Renal cortical epithelial cell (primary cell): ENCODE data around the gene ZDHHC16. TPM values are rescaled to one million over a fixed set of nuclear protein-coding genes. Genes with fewer than 3 reads are reported as not detected.
"Not testable (repeated sequence)": the region's sequence is repeated elsewhere in the genome, so short reads cannot be mapped to it uniquely, and the experiment has no call there.

Experiments used
- DNase-seq: peaks from one replicate; pipeline ENCODE4 v3.0.0-alpha.2; 2011; ENCODE audit warnings: low read depth
- total RNA-seq: library from RNA; depleted of rRNA; stranded (reverse); fragments of >200 nt; gene quantifications from 2 replicates; pipeline ENCODE4 v1.2.3, GENCODE V29; 2014

ZDHHC16 gene
- total RNA-seq, 1 donor from 2014 or later, result 30.2 TPM

DNA sequence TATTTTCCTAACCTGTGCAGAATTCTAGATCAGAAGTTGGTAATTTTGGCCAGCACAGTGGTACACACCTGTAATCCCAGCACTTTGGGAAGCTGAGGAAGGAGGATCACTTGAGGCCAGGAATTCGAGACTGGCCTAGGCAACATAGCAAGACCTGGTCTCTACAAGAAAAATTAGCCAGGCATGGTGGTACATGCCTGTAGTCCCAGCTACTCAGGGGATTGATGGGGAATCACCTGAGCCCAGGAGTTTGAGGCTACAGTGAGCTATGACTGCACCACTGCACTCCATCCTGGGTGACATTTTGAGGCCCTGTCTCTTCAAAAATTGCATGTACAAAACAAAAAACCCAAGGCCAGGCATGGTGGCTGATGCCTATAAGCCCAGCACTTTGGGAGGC lies 11.4 kb upstream of the ZDHHC16 start:
- DNase-seq, result no peak

DNA sequence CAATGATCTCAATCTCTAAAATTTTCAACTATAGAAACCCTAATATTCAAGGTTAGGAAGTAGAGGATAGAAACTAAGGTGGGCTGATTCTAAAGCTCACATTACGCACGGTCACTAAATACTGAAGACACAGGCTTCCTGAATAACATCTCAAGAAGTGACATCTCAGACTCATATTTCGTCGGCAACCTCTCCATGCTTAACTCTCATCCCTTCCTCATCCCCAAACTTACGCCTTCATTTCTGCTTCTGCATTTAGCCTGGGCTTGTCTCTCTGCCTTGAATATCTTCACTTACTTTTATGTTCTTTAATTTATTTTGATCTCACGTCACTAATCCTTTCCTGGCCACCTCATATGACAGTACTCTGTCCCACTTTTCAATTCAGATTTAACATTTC lies 10.8 kb upstream of the ZDHHC16 start:
- DNase-seq, result no peak

DNA sequence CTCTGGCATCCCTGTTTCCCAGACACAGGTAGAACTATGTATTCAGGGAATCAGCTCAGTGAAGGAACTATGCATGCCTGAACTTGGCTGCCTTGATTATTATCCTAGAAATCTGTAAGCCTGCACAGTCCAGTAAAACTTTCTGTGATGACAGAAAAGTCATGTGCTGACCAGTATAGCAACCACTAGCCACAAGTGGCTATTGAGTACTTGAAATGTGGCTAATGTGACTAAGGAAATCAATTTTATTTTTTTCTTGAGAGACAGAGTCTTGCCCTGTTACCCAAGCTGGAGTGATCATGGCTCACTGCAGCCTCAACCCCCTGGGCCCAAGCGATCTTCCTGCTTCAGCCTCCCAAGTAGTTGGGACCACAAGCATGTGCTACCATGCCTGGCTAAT lies 3.7 kb upstream of the ZDHHC16 start:
- DNase-seq, result no peak

DNA sequence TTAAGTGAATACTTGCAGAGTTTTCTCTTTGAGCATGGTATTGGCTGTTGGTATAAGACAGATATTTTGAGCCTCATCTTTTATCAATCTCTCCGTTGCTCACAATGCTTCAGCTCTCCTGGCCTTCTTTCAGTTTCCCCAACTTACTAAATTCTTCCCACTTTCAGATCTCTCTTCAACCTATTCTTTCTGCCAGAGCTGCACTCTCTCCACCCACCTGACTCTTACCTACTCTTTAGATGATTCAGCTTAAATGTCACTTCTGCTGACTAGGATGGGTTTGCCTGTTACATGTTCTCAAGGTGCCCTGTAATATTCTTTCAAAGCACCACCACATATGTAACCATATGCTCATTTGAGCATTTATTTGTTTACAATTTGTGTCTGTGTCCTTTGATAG lies 1.8 kb upstream of the ZDHHC16 start:
- DNase-seq, result no peak

DNA sequence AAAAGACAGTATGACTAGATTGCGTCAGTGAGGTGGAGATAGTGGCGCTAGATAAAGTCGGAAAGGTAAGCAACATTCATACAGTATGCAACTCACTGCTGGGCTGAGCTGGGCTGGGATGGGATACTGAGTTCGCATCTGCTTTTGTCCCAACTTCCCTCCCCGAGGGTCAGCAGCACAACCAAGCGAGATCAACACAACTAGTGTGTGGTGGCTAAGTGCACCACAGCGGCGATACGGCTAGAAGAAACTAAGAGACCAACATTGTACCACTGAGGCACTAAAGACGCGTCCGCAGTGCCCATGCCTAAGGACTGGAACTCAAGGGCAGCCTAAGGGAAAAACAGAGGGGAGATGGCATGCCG lies 636 bp upstream of the ZDHHC16 start:
- no peak for DNase-seq

DNA sequence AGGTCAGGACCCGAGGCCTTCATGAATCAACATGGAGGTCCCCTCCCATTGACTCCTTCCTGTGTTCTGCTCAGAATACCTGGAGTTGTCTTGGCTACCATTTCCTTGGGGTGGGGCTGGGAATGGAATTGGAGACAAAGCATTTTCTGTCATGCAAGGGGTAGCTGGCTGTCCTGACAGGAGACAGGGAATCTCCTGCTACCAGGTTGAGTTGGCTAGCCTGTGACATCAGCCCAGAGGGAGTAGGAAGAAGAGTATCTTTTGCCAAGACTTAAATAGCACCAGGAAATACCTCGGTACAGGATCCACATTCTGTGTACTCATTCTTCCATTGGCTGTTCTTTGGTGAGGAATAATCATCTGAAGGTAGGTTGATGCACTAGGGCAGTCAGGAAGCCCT lies 4.9 kb downstream of the ZDHHC16 start:
- no peak for DNase-seq

DNA sequence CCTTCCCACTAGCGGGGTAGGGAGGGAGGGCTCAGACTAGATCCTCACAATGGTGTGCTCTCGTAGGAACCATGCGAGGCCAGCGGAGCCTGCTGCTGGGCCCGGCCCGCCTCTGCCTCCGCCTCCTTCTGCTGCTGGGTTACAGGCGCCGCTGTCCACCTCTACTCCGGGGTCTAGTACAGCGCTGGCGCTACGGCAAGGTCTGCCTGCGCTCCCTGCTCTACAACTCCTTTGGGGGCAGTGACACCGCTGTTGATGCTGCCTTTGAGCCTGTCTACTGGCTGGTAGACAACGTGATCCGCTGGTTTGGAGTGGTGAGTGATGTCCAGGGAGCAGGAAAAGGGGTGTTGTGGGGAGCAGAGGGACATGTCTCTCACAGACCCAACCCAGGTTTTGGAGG lies 5.6 kb downstream of the ZDHHC16 start:
- DNase-seq, result no peak

DNA sequence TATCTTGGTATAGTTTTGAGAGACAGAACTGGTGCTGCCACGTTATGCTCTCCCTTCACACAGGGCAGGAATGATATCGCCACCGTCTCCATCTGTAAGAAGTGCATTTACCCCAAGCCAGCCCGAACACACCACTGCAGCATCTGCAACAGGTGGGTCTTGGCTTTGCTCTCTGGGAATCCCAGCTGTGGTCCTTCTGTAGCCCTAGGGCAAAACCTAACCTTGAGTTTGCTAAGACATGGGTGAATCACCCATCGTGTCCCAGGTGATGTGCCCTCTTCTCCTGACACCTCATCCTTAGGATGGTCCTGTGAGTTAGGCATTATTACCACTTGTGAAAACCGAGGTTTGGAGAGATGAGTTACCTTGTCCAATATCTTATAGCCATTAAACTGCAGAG lies 6.4 kb downstream of the ZDHHC16 start:
- no peak for DNase-seq

DNA sequence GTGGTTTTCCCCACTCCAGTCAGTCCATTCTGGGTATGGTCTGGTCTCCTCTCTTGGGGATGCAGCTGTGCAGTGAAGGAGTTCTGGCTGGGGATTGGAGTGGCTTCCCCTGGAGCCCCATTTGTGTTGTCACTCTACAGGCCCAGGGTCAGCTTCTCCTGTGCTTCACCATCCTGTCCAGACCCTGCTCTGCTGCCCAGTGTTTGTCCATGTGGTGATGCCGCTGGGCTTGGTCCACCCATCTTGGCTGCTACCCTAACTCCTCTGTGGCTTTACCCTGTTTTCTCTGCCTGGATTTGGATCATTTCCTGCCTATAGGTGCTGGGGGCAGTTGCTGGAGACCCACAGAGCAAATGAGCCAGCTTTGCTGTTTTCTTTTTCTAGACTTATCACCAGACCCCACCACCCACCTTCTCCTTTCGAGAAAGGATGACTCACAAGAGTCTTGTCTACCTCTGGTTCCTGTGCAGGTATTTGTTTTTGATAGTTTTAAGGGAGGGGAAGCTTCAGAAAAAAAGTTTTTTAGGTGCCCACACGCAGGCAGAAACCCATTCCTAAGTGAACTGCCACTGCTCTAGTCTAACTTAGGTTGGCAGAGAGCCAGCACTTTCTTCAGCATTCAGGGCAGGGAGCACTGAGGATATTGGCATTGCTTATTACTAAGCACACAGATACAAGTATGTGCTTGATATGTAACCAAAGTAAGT lies 8.5 kb downstream of the ZDHHC16 start:
- peak; percentile 49 for DNase-seq

DNA sequence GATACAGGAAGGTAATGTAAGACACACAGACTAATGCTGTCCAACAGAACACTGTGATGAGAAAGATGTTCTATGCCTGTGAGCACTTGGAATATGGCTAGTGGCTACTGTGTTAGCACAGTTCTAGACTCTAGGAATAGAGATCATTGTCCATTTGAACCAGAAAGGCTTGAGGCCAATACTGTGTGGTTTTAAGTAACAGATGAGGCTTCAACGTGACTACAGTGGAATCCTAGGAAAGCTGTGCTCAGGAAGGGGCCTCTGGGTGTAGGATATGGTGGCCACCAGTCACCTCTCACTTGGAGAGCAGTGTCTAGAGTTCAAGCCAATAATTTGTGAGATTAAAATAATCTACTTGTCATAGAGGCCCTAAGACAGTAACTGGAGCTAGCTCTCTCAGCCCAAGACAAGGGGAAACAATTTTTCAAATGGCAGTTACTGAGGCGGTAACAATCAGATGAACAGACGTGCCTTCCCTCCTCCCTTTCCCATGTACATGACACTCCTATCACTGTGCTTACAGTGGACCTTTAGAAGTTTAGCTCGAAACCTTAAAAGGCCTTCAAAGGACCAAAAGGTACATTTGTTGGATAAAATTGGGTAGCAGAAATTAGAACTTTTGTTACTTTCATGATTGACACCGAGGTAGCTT lies 10.2 kb downstream of the ZDHHC16 start:
- DNase-seq, result no peak

DNA sequence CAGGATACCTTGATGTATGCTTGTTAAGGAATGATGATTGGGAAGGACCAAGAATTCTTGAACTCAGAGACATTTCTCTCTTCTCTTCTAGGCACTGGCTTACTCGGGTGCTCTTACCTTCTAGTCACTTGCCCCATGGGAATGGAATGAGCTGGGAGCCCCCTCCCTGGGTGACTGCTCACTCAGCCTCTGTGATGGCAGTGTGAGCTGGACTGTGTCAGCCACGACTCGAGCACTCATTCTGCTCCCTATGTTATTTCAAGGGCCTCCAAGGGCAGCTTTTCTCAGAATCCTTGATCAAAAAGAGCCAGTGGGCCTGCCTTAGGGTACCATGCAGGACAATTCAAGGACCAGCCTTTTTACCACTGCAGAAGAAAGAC lies 10.7 kb downstream of the ZDHHC16 start:
- no peak for DNase-seq

DNA sequence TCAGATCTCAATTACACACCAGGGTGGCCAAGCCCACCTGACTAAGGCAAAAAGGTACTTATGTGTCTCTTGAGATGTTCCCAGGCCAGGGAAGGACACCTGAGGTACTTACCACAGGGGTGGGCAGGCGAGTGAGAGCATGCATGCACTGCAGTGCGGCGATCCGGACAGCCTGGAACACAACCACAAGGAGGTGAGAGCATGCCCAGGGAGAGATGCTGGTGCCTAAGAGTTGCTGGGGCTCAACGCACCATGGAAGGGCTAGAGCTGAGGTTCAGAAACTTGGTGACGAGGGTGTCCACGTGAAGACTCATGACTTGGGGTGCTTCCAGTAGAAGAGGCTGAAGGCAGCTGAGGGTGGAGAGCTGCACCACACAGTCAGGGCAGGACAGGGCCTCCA lies 13.1 kb downstream of the ZDHHC16 start:
- no peak for DNase-seq

DNA sequence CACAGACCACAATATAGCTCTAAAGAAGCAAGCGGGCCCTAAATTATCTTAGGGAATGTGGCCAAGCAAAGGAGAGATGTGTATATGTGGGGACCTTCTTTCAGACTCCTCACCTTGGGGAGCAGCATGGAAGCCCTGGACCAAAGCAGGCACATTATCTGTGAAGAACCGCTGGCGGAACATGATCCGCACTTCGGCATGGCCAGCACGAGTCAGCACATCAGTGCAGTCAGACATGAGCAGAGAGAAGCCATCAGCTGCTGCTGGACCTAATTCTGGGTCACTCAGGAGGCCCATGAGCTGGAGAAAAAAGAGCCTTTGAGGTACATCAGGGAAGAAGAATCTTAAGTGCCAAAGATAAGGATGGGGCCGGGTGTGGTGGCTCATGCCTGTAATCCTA lies 14.0 kb downstream of the ZDHHC16 start:
- no peak for DNase-seq

DNA sequence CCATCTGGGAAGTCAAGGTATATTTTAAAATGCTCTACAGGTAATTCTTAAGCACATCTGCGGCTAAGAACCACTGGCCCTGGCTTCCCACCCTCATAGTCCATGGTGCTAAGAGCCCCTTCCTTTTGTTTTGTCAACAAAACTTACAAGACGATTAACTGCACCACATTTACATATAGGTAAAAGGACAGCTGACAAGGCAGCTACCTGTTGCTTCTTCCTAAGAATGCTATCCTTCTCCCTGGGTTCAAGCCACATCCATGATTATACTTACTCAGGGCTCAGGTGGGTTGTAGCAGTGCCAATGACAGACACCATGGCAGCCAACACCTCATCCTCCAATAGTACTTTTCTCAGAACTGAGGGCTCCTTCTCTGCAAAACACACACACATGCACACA lies 16.3 kb downstream of the ZDHHC16 start:
- DNase-seq, result no peak

DNA sequence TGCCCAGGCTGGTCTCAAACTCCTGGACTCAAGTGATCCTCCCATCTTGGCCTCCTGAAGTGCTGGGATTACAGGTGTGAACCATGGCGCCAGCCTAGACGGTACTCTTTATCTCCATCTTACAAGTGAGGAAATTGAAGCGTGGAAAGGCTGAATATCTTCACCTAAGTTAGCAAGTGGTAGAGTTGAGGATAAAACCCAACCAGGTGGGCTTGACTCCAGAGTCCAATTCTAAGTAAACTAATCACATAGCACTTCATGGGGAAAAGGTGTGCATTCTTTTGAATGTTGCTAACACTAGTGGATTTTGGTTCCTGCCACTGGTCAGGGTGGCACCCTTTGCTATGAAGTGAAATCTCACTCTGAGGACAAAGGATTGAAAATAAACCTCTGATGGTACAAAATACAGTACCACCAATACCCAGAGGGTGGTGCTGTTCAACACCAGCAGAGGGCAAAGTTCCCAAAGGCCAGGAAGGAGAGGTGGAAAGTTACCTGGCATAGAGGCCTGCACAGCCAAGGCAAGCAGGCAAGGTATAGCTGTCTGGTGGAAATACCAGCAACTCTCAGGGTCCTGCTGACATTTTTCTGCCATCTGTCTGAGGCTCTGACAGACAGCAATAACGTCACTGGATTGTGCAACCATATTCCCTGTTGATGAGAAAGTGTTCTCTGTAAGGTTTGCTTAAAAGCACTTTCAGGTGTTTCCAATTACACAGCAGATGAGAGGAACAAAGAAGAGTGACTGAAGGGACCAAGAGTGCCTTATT lies 17.6 kb downstream of the ZDHHC16 start:
- peak; percentile 60 for DNase-seq

DNA sequence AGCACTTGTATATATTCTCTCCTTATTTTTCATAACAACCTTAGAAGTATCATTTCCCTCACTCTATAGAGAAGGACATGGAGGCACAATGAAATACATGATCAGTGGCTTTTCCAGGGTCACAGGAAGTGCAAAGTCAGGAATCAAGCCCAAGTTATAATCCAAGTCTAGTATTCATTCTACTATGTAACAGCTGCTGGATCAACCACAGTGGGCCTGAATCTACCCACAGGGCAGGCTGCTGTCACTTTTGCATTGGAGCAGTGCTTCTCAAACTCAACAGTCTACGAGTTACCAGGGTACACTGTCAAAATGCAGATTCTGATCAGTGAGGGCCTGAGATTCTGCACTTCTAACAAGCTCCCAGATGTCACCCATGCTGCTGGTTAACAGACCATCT lies 18.3 kb downstream of the ZDHHC16 start:
- no peak for DNase-seq

DNA sequence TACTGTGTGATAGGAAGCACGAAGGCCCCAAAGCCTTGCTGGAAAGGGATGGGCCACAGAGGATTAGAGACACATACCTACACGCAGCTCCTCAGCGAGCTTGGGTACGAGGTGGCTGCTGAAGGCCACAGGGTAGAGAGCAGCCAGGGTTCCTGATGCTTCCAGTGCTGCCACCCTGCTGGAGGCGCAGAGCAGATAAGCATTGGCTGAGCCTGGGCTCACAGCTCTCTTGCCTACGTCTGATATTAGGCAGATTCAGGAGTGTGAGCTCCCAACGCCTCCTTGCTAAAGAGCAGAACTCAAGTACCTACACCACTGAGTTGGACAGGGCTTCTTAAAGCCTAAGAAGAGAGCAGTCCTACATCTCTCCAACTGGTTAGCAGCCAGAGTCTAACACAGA lies 20.0 kb downstream of the ZDHHC16 start:
- no peak for DNase-seq

DNA sequence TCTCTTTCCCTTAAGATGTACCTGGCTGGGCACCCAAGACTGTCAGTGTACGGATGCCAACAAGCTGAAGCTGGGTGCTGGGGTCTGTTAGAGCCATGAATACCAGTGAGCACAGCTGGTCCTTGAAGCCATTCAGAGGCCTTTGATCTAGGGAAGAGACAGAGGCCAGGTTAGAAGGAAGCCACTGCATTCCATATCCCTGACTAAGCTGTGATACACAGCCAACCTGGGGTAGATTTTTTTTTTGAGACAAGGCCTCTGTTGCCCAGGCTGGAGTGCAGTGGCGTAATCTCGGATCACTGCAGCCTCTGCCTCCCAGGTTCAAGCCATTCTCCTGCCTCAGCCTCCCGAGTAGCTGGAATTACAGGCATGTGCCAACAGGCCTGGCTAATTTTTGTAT lies 20.8 kb downstream of the ZDHHC16 start:
- DNase-seq, result peak; percentile 56

DNA sequence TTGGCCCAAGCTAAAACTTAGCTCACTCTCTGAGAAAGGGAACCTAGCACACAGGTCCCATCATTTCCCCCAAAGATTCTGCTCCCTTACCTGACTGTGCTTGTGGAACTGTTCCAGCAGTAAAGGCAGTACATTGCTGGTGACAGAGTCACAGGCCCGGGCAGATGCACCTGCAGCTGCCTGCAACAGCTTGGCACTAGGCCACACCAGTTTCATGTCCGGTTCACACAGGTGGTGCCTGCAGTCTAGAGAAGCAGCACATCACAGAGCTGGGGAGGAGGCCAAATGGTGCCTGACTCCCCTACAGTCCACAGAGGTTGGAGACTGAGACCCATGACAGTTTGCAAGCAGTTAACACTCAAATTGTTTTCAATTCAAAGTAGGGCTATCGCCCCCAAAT lies 22.2 kb downstream of the ZDHHC16 start:
- no peak for DNase-seq

DNA sequence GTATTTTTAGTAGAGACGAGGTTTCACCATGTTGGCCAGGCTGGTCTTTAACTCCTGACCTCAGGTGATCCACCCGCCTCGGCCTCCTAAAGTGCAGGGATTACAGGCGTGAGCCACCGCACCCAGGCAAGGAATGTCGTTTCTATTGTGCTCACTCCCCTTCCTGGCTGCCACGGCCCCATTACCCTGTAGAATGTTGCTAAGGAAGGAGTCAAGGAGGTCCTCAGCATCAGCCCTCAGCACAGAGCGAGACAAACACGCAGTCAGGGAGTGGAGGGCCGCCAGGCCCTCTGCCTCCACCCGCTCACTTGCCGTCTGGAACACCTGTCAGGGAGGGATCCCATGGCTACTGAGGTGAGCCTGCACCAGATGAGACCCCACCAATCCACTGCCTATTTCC lies 22.8 kb downstream of the ZDHHC16 start:
- DNase-seq, result not testable (repeated sequence)

DNA sequence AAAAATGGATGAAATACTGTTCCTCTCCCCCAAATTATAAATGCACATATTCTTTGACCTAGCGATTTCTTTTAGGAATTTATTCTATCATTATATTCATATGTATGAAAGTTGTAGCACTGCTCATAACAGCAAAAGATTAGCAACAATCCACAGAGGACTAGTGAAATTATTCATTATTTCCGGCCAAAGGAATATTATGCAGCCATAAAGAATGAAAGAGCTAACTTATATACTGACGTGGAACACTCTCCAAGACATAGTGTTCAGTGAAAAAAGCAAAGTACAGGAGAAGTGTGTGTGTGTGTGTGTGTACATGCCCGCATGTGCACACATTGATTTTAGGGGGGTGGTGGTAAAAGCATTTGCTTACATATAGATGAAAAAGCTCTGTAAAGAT lies 28.9 kb downstream of the ZDHHC16 start:
- DNase-seq, result no peak

DNA sequence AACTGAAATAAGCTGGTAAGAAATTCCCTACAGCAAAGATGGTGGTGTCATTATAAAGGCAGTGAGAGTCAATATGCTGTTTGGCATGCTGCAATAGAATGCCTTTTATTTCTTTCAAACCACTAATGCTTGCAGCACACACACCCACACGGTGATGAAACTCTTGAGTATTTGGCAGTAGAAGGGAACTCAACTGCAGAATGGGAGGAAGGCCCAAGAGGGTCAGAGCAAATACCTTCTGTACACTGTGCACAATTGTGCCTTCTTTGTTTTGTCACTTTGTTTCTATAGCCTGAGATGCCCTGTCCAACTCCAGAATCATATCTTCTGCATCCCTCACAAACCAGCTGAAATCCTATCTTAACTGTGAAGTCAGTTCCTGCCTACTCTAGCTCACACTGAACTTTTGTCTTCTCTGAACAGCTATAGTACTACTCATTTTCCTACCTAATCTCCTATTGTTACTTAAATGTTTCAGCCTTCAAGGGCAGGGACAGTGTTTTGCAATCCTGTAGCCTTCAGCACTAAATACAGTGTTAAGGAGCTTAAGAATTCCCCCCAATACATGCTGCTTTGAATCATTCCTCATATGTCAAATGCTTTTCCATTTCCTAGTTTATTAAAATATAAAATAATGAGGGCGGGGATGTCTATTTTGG lies 30.1 kb downstream of the ZDHHC16 start:
- DNase-seq, result peak; percentile 73

DNA sequence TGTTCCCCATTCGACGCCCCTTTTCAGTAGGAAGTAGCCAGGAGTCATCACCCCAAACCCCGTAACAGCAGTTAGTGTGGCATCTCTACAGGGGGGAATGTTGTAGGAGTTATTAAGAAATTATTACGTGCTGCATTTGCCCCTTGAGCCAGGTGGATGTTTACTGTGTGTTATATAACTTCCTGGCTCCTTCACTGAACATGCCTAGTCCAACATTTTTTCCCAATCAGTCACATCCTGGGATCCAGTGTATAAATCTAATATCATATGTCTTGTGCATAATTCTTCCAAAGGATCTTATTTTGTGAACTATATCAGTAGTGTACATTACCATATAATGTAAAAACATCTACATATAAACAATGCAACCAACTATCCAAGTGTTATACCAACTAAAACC lies 33.4 kb downstream of the ZDHHC16 start:
- not testable (repeated sequence) for DNase-seq
